IMR-90 (cell line): ENCODE measurements around the gene FBXL4. TPM values are rescaled to one million over a fixed set of nuclear protein-coding genes. Genes with fewer than 3 reads are reported as not detected.

Experiments used
- ATAC-seq: fragments of 200-7000 bp; cut with Tn5 transposase; 2 replicates; pipeline ENCODE4 v1.9.1; 2020; ENCODE audit warnings: low read depth, mild to moderate bottlenecking, moderate library complexity
- BruUV-seq: library from RNA; stranded (reverse); fragments of 400-500 nt; replicated peaks from 2 replicates; lab custom pipeline; 2021; lab: Mats Ljungman, UMichigan
- CTCF ChIA-PET: fragments of 300-600 bp; formaldehyde crosslinking; extraction: SDS; loops from one replicate; lab custom pipeline; 2021; ENCODE audit warnings: antibody characterized with exemption; lab: Yijun Ruan, JAX
- POLR2A ChIA-PET: fragments of 300-600 bp; sonication (Branson Sonifier 250); formaldehyde crosslinking; loops from one replicate; lab custom pipeline; 2022; ENCODE audit warnings: antibody characterized with exemption; ENCODE audit not compliant: unreplicated experiment; lab: Charles Lee
- DNase-seq: peaks from one replicate; pipeline ENCODE4 v3.0.0; 2013
- H2AFZ ChIP-seq: replicated peaks from 2 replicates; pipeline ENCODE3; 2013; ENCODE audit warnings: low read length, mild to moderate bottlenecking; ENCODE audit not compliant: poor library complexity
- H2AK5ac ChIP-seq: 2 replicates; pipeline ENCODE4 v1.6.1; 2013; ENCODE audit warnings: low read depth, low read length, inconsistent platforms
- H2AK9ac ChIP-seq: replicated peaks from 2 replicates; pipeline ENCODE3; 2013; ENCODE audit warnings: mild to moderate bottlenecking, low read depth, low read length, moderate library complexity; ENCODE audit not compliant: poor library complexity
- H2BK120ac ChIP-seq: 2 replicates; pipeline ENCODE4 v1.6.1; 2013; ENCODE audit warnings: low read depth, low read length, inconsistent platforms
- H2BK15ac ChIP-seq: 3 replicates; pipeline ENCODE4 v1.6.1; 2013; ENCODE audit warnings: low read depth, low read length, inconsistent platforms
- H2BK20ac ChIP-seq: 2 replicates; pipeline ENCODE4 v1.6.1; 2013; ENCODE audit warnings: low read depth, mild to moderate bottlenecking, inconsistent platforms, low read length, moderate library complexity
- H2BK5ac ChIP-seq: 2 replicates; pipeline ENCODE4 v1.6.1; 2013; ENCODE audit warnings: mild to moderate bottlenecking, low read depth, low read length, inconsistent platforms; ENCODE audit not compliant: poor library complexity, severe bottlenecking
- H3K14ac ChIP-seq: replicated peaks from 2 replicates; pipeline ENCODE4 v1.6.1; 2013; ENCODE audit warnings: low read depth, low read length, inconsistent platforms
- H3K18ac ChIP-seq: 2 replicates; pipeline ENCODE4 v1.6.1; 2013; ENCODE audit warnings: low read depth, low read length, control low read depth
- H3K23ac ChIP-seq: 2 replicates; pipeline ENCODE4 v1.6.1; 2013; ENCODE audit warnings: low read depth, low read length, inconsistent platforms
- H3K27ac ChIP-seq: 2 replicates; pipeline ENCODE4 v1.5.1; 2013; ENCODE audit warnings: mild to moderate bottlenecking, control low read depth, low read length; ENCODE audit not compliant: insufficient read depth
- H3K27me3 ChIP-seq: 2 replicates; pipeline ENCODE4 v1.6.1; 2013; ENCODE audit warnings: low read length; ENCODE audit not compliant: control insufficient read depth, insufficient read depth
- H3K36me3 ChIP-seq: 2 replicates; pipeline ENCODE4 v1.6.1; 2013; ENCODE audit warnings: low read length, mixed read lengths; ENCODE audit not compliant: control insufficient read depth, insufficient read depth
- H3K4ac ChIP-seq: 2 replicates; pipeline ENCODE4 v1.6.1; 2013; ENCODE audit warnings: low read depth, low read length, inconsistent platforms
- H3K4me1 ChIP-seq: 2 replicates; pipeline ENCODE4 v1.6.1; 2013; ENCODE audit warnings: low read length, mixed read lengths; ENCODE audit not compliant: control insufficient read depth, insufficient read depth
- H3K4me2 ChIP-seq: 2 replicates; pipeline ENCODE4 v1.6.1; 2013; ENCODE audit warnings: low read depth, mild to moderate bottlenecking, control low read depth, low read length, moderate library complexity
- H3K4me3 ChIP-seq: 2 replicates; pipeline ENCODE4 v1.5.1; 2013; ENCODE audit warnings: low read depth, mild to moderate bottlenecking, control low read depth, low read length, moderate library complexity; ENCODE audit not compliant: insufficient read depth
- H3K56ac ChIP-seq: 2 replicates; pipeline ENCODE4 v1.6.1; 2013; ENCODE audit warnings: low read length, inconsistent platforms; ENCODE audit not compliant: insufficient read depth; ENCODE audit errors: extremely low read depth
- H3K79me1 ChIP-seq, 2 experiments: 2 replicates each; pipeline ENCODE4 v1.6.1; 2013; ENCODE audit warnings: low read length in 2 of 2, inconsistent platforms in 1 of 2, low read depth in 1 of 2
- H3K9ac ChIP-seq: 2 replicates; pipeline ENCODE4 v1.6.1; 2013; ENCODE audit warnings: low read depth, low read length, control low read depth
- H3K9me1 ChIP-seq: 2 replicates; pipeline ENCODE4 v1.6.1; 2013; ENCODE audit warnings: low read length, inconsistent platforms; ENCODE audit not compliant: insufficient read depth
- H3K9me3 ChIP-seq: 2 replicates; pipeline ENCODE4 v1.6.1; 2013; ENCODE audit warnings: low read length; ENCODE audit not compliant: control insufficient read depth, insufficient read depth
- H4K20me1 ChIP-seq: 2 replicates; pipeline ENCODE4 v1.6.1; 2013; ENCODE audit warnings: low read length, inconsistent platforms; ENCODE audit not compliant: insufficient read depth
- H4K5ac ChIP-seq: 2 replicates; pipeline ENCODE4 v1.6.1; 2013; ENCODE audit warnings: mild to moderate bottlenecking, low read depth, low read length, control low read depth
- H4K8ac ChIP-seq, 2 experiments: 2 replicates each; pipeline ENCODE4 v1.6.1; 2013; ENCODE audit warnings: low read depth in 2 of 2, low read length in 2 of 2, control low read depth in 1 of 2, inconsistent platforms in 1 of 2
- H4K91ac ChIP-seq: 2 replicates; pipeline ENCODE4 v1.6.1; 2013; ENCODE audit warnings: low read depth, low read length, inconsistent platforms; ENCODE audit not compliant: insufficient read depth
- MAFK ChIP-seq: IDR thresholded peaks from 2 replicates; pipeline ENCODE4 v1.6.1; 2012; ENCODE audit warnings: low read depth, low read length, improper control_type of control experiment
- SMC3 ChIP-seq: fragments of 150-350 bp; IDR thresholded peaks from 2 replicates; pipeline ENCODE4 v1.6.1; 2016; ENCODE audit warnings: low read depth, mild to moderate bottlenecking, antibody characterized with exemption, low read length, moderate library complexity
- WGBS, 2 experiments: methylation state at CpG; one replicate each; pipeline versions ENCODE4 v1.1.5 to v1.1.7; 2013; ENCODE audit warnings: missing lambda C conversion rate in 2 of 2; ENCODE audit not compliant: insufficient read length in 1 of 2; ENCODE audit errors: extremely low coverage in 2 of 2; 5-methylcytosine and 5-hydroxymethylcytosine counted together
- dilution Hi-C: fragments of 300-500 bp; cut with HindIII; formaldehyde crosslinking; loops from one replicate; pipeline ENCODE4 v1.14.3; 2018; ENCODE audit warnings: low sequenced_read_pairs; ENCODE audit not compliant: unreplicated experiment
- in situ Hi-C: fragments of 300-500 bp; cut with MboI; formaldehyde crosslinking; loops from 3 replicates; pipeline ENCODE4 v1.14.3; 2019; ENCODE audit warnings: low sequenced_read_pairs, inconsistent platforms, mixed read lengths
- intact Hi-C: fragments of 100-400 bp; cut with micrococcal nuclease; formaldehyde crosslinking; loops from 2 replicates; pipeline ENCODE4 v1.10.0; 2022
- polyA plus RNA-seq, 3 experiments: library from polyadenylated mRNA; depleted of rRNA; stranded (reverse); fragments of >200 nt; gene quantifications; 2 replicates each; pipeline ENCODE4 v1.2.3, GENCODE V29; 2012; ENCODE audit warnings: low replicate concordance in 1 of 3
- total RNA-seq: library from RNA; depleted of rRNA; stranded (reverse); fragments of >200 nt; gene quantifications from 2 replicates; pipeline ENCODE4 v1.2.3, GENCODE V29; 2012

The FBXL4 gene
- total and polyA plus RNA-seq, 2 of the 4 experiments (the other 2 are of a cell fraction) = 7.8 to 17.6 TPM

DNA sequence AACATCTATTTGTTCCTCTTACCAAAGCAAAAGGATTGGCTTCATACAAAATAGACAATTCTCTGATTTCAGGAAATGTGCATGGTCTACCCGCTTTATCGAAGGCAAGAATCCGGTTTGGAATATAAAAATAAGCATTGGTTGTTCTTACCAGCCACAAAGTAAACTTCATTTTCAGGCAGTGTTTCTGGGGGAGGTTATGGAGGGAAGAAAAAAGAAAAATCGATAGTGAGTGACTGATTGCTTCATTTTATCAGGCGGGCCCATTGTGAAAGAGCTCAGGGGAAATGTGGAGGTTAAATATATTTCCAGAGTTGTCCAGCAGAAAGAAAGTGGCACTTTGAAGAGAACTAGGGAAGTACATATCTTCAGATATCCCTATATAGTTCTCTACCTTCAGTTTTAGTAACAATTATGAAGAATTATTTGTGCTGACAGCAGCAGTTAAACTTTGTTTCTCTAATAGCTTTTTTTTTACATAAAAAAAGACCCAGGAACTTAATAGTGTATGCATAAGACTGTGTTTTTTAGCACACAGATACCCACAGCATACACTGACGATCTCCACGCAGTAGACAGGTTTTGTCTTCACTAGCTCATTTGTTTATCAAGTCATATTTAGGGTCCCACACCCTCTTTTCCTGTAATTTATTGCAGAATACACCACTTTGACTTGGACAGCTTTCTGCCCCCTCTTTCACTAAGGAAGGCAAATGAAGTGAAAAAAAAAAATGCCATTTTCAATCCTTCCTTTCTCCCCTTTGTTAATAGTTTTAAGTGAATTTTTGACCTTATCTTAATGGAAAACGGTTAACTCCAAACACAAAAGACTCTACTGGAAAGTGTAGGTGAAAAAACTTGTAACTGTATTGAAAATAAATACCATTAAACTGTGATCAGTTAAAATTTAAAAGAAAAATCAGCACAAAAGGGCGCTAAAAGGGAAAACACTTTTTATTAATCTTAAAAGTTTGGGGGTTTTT is 110.5 kb downstream of the FBXL4 start:
- no peaks in the 10 kb centered on the region for H3K79me1 ChIP-seq
- POLR2A ChIA-PET = no interaction called here
- H4K8ac ChIP-seq = no peak overlapping the region
- no peaks in the 10 kb centered on the region for H3K9me1 ChIP-seq
- ATAC-seq (no peak), DNase-seq (no peak)
- no peak overlapping the region for H2BK15ac ChIP-seq
- no peaks in the 10 kb centered on the region; the same call in none of the 2 replicates for H4K20me1 ChIP-seq
- H2AFZ ChIP-seq = no peak overlapping the region
- H3K27ac ChIP-seq = no peak overlapping the region
- H3K4me3 ChIP-seq = no peak overlapping the region
- no peaks in the 10 kb centered on the region for H3K36me3 ChIP-seq
- in situ Hi-C loops = no loop called here
- H3K18ac ChIP-seq = no peak overlapping the region
- H4K91ac ChIP-seq = no peak overlapping the region
- no peak overlapping the region for H3K23ac ChIP-seq
- H3K9me3 ChIP-seq = peaks cover 3% of the 10 kb centered on the region; the same call in 1 of the 2 replicates
- H4K5ac ChIP-seq = no peak overlapping the region
- 7% methylated on average over 2 of the region's 9 CpGs; no CpG with 5 or more reads in 1 of the 2 experiments for WGBS, 2 experiments
- BruUV-seq = no TSS peak
- intact Hi-C loops = no loop called here
- H3K27me3 ChIP-seq = peaks cover 77% of the 10 kb centered on the region
- dilution Hi-C loops = no loop called here
- no peak overlapping the region for H2BK20ac ChIP-seq
- H3K9ac ChIP-seq = no peak overlapping the region
- no peak overlapping the region for H2BK5ac ChIP-seq
- no peak overlapping the region for H3K56ac ChIP-seq
- no peak overlapping the region for H3K4ac ChIP-seq
- H3K4me2 ChIP-seq = no peak overlapping the region
- no peak overlapping the region for H2BK120ac ChIP-seq
- H3K14ac ChIP-seq = no peak overlapping the region
- CTCF ChIA-PET = no interaction called here
- H3K4me1 ChIP-seq = peaks cover 6% of the 10 kb centered on the region; the same call in 1 of the 2 replicates
- no peak overlapping the region for H2AK5ac ChIP-seq
- TF ChIP-seq MAFK = peak; percentile 70
- TF ChIP-seq SMC3 = no peak
- no peak overlapping the region for H2AK9ac ChIP-seq
